ENCODE measurements around the gene MS4A2. TPM values are rescaled to one million over a fixed set of nuclear protein-coding genes. Genes with fewer than 3 reads are reported as not detected.
"Not testable (repeated sequence)": the region's sequence is repeated elsewhere in the genome, so short reads cannot be mapped to it uniquely, and the experiment has no call there.

The MS4A2 gene
- total RNA-seq, 1 donor from 2014 or later = not detected

DNA sequence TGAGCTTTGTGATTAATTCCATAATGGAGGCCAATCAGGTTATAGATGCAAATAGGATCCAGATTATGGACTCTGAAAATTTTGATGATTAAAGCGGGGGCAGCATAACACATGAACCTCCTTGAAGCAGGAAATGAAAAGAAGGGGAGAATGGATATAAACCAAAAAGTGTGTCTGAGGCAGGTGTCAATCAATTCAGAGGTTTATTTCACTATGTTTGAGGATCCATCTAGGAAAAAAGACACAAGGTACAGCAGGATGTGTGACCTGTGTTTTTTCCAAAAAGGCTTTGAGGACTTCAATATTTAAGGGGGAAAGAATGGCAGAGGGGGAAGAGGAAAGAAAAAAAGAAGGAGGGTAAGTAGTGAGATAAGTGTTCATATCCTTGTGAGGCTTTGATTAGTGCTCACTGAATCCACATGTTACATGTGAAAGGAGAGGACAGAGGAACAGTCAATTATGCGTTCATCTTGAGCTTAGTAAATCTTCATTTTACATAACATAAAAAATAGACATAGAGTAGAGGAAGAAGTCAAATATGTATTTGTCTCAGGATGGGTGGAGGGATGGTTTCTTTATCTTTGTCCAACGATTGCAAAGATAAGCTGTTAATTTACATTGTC, 34.1 kb downstream of the MS4A2 start:
- no peak overlapping the region for H3K4me3 ChIP-seq (ENCODE audit: low read depth, low read length)
- H3K27me3 ChIP-seq (ENCODE audit: control insufficient read depth, insufficient read depth, low read length) = no peaks in the 10 kb centered on the region
- no peaks in the 10 kb centered on the region for H3K36me3 ChIP-seq (ENCODE audit: control insufficient read depth, insufficient read depth, low read length)
- no peak for DNase-seq (ENCODE audit: low read depth)
- no peak for TF ChIP-seq CTCF (IDR thresholded peaks at IDR 0.05; ENCODE audit: insufficient read depth, low read length, poor library complexity, severe bottlenecking)

GRCh38 chr11:60124802-60125432, 36.5 kb downstream of the MS4A2 start:
- no peak for DNase-seq (ENCODE audit: low read depth)
- no peak for TF ChIP-seq CTCF (IDR thresholded peaks at IDR 0.05; ENCODE audit: insufficient read depth, low read length, poor library complexity, severe bottlenecking)
- no peaks in the 10 kb centered on the region for H3K27me3 ChIP-seq (ENCODE audit: control insufficient read depth, insufficient read depth, low read length)
- H3K36me3 ChIP-seq (ENCODE audit: control insufficient read depth, insufficient read depth, low read length) = no peaks in the 10 kb centered on the region
- H3K4me3 ChIP-seq (ENCODE audit: low read depth, low read length) = no peak overlapping the region

GRCh38 chr11:60125956-60126585, 37.6 kb downstream of the MS4A2 start:
- Histone ChIP-seq H3K27me3 (ENCODE audit: control insufficient read depth, insufficient read depth, low read length) (no peaks in the 10 kb centered on the region), H3K4me3 (ENCODE audit: low read depth, low read length) (no peak overlapping the region), H3K36me3 (ENCODE audit: control insufficient read depth, insufficient read depth, low read length) (no peaks in the 10 kb centered on the region)
- DNase-seq (ENCODE audit: low read depth) = no peak
- TF ChIP-seq CTCF (IDR thresholded peaks at IDR 0.05; ENCODE audit: insufficient read depth, low read length, poor library complexity, severe bottlenecking) = no peak

DNA sequence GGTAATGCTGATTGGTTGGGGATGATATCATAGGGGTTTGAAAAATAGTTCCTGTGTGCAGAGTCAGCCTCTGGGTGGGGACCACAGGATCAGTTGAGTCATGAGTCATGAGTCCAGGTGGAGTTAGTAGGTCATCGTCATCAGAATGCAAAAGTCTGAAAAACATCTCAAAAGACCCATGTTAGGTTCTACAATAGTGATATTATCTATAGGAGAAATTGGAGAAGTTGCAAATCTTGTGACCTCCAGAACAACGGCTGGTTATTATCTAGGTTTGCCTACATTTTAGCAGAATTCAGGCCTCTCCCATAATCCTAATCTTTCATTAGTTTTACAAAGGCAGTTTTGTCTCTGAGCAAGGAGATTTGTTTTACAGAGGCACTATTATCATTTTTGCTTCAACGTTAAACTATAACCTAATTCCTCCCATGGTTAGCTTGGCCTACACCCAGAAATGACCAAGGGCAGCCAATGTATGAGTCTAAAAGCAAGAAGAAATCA, 38.9 kb downstream of the MS4A2 start:
- H3K36me3 ChIP-seq (ENCODE audit: control insufficient read depth, insufficient read depth, low read length) = no peaks in the 10 kb centered on the region
- H3K4me3 ChIP-seq (ENCODE audit: low read depth, low read length) = no peak overlapping the region
- no peaks in the 10 kb centered on the region for H3K27me3 ChIP-seq (ENCODE audit: control insufficient read depth, insufficient read depth, low read length)
- DNase-seq (ENCODE audit: low read depth) = peak; percentile 51
- TF ChIP-seq CTCF (IDR thresholded peaks at IDR 0.05; ENCODE audit: insufficient read depth, low read length, poor library complexity, severe bottlenecking) = no peak

DNA sequence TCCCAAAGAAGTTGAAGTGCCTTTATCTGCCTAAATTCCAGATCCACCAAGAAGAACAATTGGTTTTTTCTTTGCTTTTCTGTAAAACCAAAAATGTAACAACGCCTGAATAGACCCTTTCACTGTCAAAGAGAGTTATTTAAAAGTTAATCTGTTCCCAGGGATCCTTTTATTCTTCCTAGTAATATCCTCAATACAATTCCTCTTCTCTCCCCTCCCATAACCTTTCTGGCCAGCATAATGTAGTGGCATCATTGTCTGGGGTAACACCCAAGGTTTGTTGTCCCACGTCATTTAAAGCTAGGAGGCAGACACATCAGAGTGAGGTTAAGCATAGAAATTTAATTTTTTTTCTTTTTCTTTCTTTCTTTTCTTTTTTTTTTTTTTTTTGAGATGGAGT, 39.9 kb downstream of the MS4A2 start:
- H3K36me3 ChIP-seq (ENCODE audit: control insufficient read depth, insufficient read depth, low read length) = no peaks in the 10 kb centered on the region
- TF ChIP-seq CTCF (IDR thresholded peaks at IDR 0.05; ENCODE audit: insufficient read depth, low read length, poor library complexity, severe bottlenecking) = no peak
- no peak overlapping the region for H3K4me3 ChIP-seq (ENCODE audit: low read depth, low read length)
- no peak for DNase-seq (ENCODE audit: low read depth)
- no peaks in the 10 kb centered on the region for H3K27me3 ChIP-seq (ENCODE audit: control insufficient read depth, insufficient read depth, low read length)

- DNase-seq (ENCODE audit: low read depth); H3K27me3 ChIP-seq (ENCODE audit: control insufficient read depth, insufficient read depth, low read length); H3K36me3 ChIP-seq (ENCODE audit: control insufficient read depth, insufficient read depth, low read length); H3K4me3 ChIP-seq (ENCODE audit: low read depth, low read length): not testable (repeated sequence)
These were observed 40.4 kb downstream of the MS4A2 start for GRCh38 chr11:60128866-60129265.
